NCI-H187 treated with DMSO at 0.1 percent for 48 hours (cell line): ENCODE data around the gene SRCIN1.
"Not testable (repeated sequence)": the region's sequence is repeated elsewhere in the genome, so short reads cannot be mapped to it uniquely, and the experiment has no call there.

ENCODE experiments used
- DNase-seq: peaks from one replicate; lab custom pipeline; 2025; lab: John Stamatoyannopoulos, UW

The SRCIN1 gene

DNA sequence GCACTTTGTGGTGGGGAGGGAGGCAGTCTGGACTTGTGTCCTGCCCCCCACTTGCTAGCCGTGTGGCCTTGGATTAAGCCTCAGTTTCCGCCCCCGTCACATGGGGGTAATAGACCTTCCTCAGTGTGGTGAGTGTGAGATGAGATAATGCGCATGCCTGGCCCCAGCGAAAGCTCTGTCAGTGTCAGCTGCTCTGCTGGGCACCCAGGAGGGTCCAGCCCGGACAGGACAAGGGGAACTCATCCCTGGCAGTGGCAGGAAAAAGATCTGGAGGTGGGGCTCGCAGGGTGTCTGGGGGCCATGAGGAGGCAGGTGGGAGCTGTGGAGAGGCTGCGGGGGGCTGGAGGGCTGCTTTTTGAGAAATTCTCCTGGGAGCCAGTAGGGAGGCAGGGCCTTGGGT is 63.5 kb downstream of the SRCIN1 start:
- no peak for DNase-seq

DNA sequence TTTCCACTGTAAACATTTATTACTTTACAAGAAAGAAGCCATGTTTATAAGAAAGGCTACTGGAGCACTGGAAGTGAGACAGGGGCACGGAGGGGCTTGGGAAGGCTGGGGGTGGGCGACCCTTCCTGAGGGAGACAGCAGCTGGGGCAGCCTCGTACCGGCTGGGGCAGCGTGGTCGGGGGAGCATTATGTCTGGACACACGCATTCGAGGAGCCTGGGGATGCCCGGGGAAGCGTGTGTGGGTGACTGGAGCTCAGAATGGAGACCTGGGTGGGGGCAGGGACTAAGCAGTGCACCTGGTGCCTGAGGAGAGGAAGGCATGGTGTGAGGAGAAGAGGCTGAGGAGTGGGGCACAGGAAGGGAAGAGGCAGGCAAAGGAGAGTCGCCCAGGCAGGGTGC is 64.5 kb downstream of the SRCIN1 start:
- DNase-seq, result no peak

DNA sequence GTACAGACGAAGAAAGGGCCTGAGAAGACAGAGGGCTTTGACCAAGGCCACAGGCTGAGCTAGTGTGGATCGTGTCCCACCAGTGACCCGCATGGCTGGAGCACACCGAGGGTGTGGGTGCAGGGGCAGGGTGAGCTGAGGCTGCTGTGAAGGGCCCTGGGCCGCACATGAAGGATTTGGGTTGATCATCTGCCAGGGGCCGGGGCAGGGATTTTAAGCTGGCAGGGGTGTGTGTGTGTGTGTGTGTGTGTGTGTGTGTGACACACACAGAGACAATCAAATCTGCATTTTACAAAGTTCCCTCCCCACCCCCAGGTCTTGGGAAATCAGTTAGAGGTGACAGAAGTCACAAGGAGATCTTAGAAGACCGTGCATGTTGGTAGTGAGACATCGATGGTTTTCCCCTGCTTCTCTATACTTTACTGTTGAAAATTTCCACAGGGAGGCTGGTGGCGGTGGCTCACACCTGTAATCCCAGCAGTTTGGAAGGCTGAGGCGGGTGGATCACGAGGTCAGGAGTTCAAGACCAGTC is 65.2 kb downstream of the SRCIN1 start:
- no peak for DNase-seq

DNA sequence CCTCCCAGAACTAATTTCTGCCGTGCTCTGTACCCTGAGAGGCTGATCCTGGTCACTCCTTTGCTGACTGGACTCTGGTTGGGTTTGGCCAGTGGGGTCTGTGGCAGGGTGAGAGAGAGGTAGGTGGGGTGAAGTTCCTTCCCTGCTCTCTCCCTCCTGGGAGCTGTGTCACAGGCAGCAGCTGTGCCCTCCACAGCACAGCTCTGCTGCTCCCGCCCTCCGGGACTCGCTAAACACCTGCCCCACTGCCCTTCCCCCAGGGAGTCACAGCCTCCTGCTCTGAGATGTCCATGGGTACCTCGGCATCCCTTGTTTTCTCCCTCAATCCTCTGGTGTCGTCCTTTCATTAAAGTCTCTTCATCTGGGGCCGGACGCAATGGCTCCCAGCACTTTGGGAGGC is 66.4 kb downstream of the SRCIN1 start:
- DNase-seq, result no peak

DNA sequence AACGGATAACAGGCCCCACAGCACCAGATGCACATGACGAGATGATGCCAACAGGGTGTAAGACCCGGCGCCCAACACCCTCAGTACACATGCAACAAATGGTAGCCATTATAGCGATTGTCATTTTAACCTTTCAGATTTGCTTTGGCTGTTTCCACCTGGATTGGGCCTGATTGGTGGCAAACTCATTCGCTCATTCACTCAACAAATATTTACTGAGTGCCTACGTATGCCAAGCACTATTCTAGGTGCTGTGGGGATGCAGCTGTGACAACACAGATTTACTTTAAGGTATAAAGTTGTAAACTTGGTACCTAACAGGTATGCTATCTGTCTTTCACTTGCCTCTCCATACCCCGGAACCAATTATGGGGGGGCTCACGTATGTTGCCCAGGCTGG is 66.8 kb downstream of the SRCIN1 start:
- no peak for DNase-seq

DNA sequence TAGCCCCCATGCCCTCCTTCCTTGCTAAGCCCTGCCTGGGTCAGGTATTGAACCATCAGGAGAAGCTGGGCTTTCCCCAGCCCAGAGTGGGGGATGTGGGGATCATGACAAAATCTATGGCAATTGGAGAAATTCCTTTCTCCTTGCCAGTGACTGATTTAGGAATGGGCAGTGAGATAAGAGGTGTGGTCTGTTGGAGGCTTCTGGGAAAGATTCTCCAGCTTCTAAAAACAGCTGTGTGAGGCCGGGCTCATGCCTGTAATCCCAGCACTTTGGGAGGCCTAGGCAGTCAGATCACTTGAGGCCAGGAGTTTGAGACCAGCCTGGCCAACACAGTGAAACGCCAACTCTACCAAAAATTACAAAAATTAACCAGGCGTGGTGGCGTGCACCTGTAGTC is 69.1 kb downstream of the SRCIN1 start:
- DNase-seq, result no peak

DNA sequence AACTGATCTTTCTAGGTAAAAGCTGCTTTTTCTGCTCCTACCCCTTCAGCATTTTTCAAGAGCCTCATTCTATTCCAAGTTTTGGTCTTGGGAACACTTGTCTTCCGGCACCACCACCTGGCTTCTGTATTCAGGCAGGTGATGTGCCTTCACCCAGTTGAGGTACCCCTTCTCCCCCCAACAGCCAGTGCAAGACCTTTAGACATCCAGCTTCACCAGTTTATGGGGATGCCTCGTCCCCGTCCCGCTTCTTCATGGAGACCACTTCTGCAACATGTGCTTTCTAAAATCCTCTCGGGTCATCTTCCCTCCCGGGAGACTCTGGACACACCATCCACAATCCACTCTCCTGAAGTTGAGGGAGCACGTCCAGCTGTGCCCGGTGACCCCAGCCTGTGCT is 69.9 kb downstream of the SRCIN1 start:
- DNase-seq, result no peak

- DNase-seq, result no peak
Measured at GRCh38 chr17:38534498-38534885, 71.3 kb downstream of the SRCIN1 start.

DNA sequence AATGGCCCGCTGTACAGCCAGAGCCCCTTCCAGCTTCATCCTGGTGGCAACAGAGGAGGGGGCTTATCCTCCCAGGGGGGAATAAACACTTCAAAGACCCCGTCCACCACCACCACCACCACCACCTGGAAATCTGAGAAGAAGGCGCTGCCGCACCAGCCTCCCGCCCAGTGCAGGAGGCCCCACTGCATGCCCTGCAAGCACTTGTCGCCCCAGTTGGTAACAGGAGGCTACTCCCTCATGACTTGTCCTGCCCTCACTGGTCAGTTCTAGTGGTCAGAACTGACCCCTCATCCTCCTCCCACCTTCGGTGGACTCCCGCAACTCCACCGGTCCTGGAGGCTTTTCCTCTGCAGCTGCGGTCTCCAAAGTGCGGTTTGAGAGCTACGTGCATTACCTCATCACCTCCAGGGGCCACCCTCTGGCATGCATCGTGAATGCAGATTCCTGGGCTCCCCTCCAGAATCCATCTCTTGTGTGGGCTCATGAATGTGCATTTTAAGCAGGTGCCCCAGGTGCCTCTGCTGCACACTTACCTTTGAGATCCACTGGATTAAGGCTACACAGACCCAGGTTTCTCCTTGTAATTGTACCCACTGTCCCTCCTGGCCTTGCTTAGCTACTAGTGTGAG is 71.8 kb downstream of the SRCIN1 start:
- no peak for DNase-seq

DNA sequence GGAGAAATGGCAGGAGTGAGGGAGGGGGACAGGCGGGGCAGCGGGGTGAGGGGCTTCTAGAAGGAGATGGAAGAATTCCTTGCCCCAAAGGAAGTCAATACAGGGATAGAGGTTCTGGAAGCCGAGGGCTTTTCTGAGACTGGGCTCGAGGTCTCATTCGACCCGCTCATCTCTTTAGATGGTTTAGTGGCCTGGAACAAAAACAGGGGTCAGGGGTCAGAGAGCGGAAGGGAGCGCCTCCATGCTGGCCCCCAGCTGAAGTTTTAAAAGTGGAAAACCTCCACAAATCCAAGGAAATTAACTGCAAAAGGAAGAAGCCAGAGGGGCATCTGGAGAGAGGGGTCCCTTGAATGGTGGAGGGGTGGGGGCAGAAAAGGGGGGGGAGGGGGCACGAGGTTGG is 72.5 kb downstream of the SRCIN1 start:
- no peak for DNase-seq

- DNase-seq, result no peak
Measured at GRCh38 chr17:38532451-38532850, 73.3 kb downstream of the SRCIN1 start.

DNA sequence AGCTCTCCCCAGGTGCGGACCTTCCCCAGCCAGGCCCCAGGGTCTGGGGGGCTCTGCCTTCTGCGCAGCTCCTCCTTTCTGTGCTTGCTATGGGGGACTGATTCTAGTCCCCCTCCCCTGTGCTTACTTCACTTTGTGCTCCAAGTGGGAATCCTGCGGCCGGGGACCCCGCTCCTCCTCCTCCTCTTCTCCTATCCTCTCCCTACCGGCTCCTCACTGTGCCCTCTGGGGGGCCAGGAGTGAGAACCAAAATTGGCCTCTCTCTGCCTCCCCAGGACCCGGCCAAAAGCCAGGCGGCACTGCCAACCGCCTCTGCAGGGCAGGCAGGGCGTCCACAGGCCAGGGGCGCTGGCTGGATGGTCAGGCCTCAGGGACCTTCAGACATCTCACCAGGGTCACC is 74.0 kb downstream of the SRCIN1 start:
- DNase-seq, result not testable (repeated sequence)

DNA sequence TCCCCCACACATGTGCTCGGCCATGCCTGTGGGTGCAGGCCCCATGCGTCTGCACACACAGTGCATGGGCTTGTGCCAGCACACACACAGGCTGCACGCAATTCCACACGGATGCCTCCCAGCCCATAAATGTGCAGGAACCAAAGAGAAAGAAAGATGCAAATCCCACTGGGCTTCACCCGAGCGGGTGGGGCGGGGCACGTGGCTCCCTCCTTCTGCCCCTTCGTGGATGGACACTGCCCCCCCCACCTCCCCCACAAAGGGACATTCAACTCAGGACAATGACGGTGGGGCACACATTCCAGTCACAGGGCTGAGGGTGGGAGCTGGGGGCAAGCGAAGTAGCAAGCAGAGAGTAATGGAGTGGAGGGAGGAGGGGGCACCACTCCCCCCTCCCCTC is 74.9 kb downstream of the SRCIN1 start:
- not testable (repeated sequence) for DNase-seq

DNA sequence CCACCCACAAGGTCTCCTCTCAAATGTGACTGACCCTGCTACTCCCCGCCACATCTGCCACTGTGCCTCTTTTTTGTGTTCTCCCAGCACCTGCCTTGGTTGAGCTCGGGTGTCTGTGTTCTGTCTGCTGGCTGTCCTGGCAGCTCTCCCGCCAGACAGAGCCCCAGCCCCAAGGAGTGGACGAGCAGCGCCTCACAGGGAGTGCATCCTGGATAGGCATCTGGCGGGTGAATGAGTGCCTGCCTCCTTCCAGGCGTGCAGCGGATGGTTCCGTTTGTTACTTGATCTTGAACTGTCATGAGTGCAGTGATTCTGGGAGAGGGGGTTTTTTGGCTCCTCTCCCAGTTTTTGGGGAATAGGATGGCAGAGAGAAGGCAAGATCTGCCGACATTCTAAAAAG is 77.6 kb downstream of the SRCIN1 start:
- DNase-seq, result not testable (repeated sequence)

- not testable (repeated sequence) for DNase-seq
Measured at GRCh38 chr17:38526526-38526925, 79.2 kb downstream of the SRCIN1 start.

DNA sequence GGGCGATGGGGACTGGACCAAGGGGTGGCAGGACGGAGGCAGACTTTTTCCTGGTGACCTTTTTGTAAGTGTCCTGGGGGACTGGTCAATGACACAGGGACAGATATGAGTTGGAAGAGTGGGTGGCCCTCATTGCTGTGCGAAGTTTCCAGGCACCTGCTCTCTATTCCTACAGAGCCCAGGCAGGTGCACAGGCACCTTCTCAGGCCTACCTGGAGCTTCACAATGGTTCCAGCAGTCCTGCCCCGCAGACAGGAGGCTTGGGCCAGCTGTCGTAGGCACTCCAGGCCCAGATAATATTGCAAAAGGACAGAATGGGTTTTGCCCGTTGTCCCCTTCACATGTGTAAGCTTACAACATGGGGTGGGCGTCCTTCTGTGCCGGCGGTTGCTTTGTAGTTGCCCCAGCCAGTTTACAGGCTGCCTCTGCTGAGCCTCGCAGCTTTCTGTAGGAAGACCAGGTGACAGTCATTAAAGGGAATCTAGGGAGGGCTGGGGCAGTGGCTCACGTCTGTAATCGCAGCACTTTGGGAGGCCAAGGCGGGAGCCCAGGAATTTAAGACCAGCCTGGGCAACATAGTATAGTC is 93.2 kb downstream of the SRCIN1 start:
- DNase-seq, result no peak

GRCh38 chr17:38511150-38512108 is 94.3 kb downstream of the SRCIN1 start:
- DNase-seq, result no peak

DNA sequence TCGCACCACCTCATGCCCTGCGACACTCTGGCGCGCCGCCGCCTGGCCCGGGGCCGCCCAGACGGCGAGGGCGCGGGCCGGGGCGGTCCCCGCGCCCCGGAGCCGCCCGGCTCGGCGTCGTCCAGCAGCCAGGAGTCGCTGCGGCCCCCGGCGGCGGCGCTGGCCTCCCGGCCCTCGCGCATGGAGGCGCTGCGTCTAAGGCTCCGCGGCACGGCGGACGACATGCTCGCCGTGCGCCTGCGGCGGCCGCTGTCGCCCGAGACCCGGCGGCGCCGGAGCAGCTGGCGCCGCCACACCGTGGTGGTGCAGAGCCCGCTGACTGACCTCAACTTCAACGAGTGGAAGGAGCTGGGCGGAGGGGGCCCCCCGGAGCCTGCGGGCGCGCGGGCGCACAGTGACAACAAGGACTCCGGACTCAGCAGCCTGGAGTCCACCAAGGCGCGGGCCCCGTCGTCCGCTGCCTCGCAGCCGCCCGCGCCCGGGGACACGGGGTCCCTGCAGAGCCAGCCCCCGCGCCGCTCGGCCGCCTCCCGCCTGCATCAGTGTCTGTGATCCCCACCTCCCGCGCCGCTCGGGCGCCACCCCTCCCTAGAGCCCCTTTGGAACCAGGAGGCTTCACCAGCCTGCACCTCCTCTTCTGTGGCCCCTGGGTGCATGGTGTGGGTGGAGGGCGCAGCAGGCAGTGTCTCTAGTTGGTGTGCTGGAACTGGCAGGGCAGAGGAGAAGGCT is 95.2 kb downstream of the SRCIN1 start:
- DNase-seq, result no peak

GRCh38 chr17:38509772-38510420 is 95.9 kb downstream of the SRCIN1 start:
- DNase-seq, result no peak

DNA sequence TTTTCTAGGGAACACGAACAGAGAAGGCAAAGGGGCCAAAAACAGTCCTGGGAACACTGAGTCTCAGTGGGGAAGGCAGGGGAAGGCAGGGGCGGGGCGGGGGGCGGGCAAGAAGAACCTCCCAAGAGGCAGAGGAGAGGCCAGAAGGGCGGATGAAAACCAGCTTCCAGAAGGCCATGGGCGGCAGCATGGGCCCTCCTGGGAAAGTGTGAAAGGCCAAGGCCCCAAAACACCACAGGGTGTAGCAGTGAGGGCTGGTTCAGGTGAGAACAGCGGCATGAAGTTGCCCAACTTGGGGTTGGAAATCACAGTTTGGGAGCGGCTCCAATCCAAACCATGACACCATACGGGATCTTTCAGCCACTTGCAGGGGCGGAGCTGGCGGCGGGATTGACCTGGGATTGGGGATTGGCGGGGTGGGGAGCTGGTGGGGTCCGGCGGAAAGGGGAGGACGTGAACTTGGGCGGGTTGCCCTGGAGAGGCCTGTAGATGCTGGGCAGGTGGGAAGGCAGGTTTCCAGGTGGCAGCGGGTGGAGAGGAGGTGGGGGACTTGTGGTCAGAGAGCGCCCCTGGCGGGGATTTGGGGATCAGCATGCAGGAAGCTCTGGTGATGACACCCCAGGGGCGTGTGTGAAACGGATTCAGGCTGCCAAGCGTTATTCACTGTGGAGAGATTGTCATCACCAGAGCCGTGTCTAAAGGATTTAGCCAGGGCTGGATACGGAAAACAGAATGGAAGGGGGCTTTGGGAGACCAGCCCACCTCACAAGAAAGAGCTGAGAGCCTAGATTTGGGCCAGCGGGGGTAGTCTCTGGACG is 96.6 kb downstream of the SRCIN1 start:
- DNase-seq, result no peak

DNA sequence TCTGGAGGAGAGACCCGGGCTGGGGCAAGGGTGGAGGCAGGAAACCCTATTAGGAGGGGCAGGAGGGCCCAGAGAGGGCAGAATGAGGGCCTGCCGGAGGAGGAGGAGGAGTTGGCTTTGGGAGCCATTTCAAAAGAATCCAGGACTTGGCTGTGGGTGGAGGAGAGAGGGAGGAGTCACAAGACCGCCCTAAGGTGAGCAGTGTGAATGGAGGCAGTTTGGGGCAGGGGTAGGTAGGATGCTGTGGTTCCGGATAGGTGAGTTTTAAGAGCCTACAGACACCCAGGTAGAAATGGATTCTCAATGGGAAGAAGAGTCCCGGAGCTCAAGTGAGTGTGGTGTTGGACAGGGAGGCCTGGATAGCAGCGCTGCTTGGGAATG is 97.2 kb downstream of the SRCIN1 start:
- DNase-seq, result no peak
